Measurements from ENCODE around the gene ABCB11.

DNA sequence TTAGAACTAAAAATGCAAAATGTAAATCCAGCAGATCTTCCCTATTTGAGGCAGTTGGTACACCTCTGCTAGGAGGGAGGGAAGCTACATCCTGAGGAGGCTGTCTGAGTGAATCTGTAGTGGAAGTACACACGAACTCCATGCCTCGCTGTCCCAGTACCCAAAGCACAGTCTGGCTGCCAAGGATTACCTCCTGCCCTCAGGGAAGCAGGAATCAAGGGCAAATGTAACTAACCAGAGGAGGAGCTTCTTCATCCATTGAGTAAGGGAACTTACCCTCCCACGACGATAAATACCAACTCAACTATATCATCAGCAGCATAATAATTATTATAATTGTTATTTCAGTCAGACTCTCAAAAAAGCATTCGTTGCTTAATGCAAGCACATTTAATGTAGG, 40.3 kb upstream of the ABCB11 start:
- TF ChIP-seq, protein P1, sequence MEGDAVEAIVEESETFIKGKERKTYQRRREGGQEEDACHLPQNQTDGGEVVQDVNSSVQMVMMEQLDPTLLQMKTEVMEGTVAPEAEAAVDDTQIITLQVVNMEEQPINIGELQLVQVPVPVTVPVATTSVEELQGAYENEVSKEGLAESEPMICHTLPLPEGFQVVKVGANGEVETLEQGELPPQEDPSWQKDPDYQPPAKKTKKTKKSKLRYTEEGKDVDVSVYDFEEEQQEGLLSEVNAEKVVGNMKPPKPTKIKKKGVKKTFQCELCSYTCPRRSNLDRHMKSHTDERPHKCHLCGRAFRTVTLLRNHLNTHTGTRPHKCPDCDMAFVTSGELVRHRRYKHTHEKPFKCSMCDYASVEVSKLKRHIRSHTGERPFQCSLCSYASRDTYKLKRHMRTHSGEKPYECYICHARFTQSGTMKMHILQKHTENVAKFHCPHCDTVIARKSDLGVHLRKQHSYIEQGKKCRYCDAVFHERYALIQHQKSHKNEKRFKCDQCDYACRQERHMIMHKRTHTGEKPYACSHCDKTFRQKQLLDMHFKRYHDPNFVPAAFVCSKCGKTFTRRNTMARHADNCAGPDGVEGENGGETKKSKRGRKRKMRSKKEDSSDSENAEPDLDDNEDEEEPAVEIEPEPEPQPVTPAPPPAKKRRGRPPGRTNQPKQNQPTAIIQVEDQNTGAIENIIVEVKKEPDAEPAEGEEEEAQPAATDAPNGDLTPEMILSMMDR (IDR thresholded peaks at IDR 0.05): no peak
- TF ChIP-seq POLR2A (IDR thresholded peaks at IDR 0.05): no peak

Data from uterus (tissue), 2 donors.